Parathyroid adenoma (tissue), 2 donors: Measurements from ENCODE around the gene DCLK1.

ENCODE experiments used
- H2AFZ ChIP-seq: fragments of 300-600 bp; sonication (generic); one replicate; pipeline ENCODE4 v1.7.0; 2017; ENCODE audit warnings: antibody characterized with exemption, mild to moderate bottlenecking
- H3K27ac ChIP-seq: fragments of 300-600 bp; sonication (generic); one replicate; pipeline ENCODE4 v1.7.0; 2017
- H3K27me3 ChIP-seq: fragments of 300-600 bp; sonication (generic); one replicate; pipeline ENCODE4 v1.7.0; 2017; ENCODE audit warnings: low read length; ENCODE audit not compliant: control insufficient read depth, insufficient read depth
- H3K36me3 ChIP-seq: fragments of 300-600 bp; sonication (generic); one replicate; pipeline ENCODE4 v1.7.0; 2017; ENCODE audit warnings: low read length; ENCODE audit not compliant: control insufficient read depth, insufficient read depth
- H3K4me1 ChIP-seq: fragments of 300-600 bp; sonication (generic); one replicate; pipeline ENCODE4 v1.7.0; 2017; ENCODE audit warnings: control low read depth
- H3K4me2 ChIP-seq: fragments of 300-600 bp; sonication (generic); one replicate; pipeline ENCODE4 v1.7.0; 2017; ENCODE audit warnings: low read length
- H3K4me3 ChIP-seq: fragments of 300-600 bp; sonication (generic); one replicate; pipeline ENCODE4 v1.7.0; 2017; ENCODE audit warnings: low read depth, low read length
- H3K79me2 ChIP-seq: fragments of 300-600 bp; sonication (generic); one replicate; pipeline ENCODE4 v1.7.0; 2017; ENCODE audit warnings: control low read depth
- H3K9ac ChIP-seq: fragments of 300-600 bp; sonication (generic); one replicate; pipeline ENCODE4 v1.7.0; 2017; ENCODE audit warnings: mild to moderate bottlenecking
- H3K9me3 ChIP-seq: fragments of 300-600 bp; sonication (generic); one replicate; pipeline ENCODE4 v1.7.0; 2017; ENCODE audit warnings: low read length; ENCODE audit not compliant: control insufficient read depth
- TF ChIP-seq, protein P1 (sequence below): fragments of 300-600 bp; sonication (generic); IDR thresholded peaks from one replicate; pipeline ENCODE4 v1.7.0; 2017; ENCODE audit warnings: antibody characterized with exemption, mild to moderate bottlenecking
- donor health status: primary hyperparathyroidism.

DCLK1 gene

DNA sequence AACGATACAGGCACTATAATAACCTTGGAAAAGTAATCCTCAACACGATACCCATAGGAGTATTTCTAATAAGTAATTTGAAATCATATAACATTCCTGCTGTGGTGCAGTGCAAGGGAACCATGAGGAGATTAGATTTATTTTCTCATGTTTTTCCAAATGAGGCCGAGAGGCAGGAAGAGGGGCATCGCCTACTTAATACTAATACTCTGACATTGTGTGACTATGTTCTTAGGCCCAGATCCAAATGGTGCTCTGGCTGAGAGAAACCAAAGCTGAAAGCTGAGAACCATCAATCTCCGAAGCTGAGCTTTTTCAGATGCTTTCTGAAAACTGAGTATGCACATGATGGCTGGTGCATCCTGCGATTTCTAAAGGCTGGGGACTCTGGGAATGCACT is 406.7 kb downstream of the DCLK1 start:
- Histone ChIP-seq H3K36me3 (no peaks in the 10 kb centered on the region), H3K9ac (no peak overlapping the region), H3K9me3 (no peaks in the 10 kb centered on the region), H3K27me3 (no peaks in the 10 kb centered on the region), H3K4me1 (no peaks in the 10 kb centered on the region), H3K27ac (no peak overlapping the region), H3K4me2 (no peak overlapping the region), H2AFZ (no peak overlapping the region), H3K4me3 (no peak overlapping the region), H3K79me2 (no peaks in the 10 kb centered on the region)
- TF ChIP-seq, protein P1, sequence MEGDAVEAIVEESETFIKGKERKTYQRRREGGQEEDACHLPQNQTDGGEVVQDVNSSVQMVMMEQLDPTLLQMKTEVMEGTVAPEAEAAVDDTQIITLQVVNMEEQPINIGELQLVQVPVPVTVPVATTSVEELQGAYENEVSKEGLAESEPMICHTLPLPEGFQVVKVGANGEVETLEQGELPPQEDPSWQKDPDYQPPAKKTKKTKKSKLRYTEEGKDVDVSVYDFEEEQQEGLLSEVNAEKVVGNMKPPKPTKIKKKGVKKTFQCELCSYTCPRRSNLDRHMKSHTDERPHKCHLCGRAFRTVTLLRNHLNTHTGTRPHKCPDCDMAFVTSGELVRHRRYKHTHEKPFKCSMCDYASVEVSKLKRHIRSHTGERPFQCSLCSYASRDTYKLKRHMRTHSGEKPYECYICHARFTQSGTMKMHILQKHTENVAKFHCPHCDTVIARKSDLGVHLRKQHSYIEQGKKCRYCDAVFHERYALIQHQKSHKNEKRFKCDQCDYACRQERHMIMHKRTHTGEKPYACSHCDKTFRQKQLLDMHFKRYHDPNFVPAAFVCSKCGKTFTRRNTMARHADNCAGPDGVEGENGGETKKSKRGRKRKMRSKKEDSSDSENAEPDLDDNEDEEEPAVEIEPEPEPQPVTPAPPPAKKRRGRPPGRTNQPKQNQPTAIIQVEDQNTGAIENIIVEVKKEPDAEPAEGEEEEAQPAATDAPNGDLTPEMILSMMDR, result no peak

DNA sequence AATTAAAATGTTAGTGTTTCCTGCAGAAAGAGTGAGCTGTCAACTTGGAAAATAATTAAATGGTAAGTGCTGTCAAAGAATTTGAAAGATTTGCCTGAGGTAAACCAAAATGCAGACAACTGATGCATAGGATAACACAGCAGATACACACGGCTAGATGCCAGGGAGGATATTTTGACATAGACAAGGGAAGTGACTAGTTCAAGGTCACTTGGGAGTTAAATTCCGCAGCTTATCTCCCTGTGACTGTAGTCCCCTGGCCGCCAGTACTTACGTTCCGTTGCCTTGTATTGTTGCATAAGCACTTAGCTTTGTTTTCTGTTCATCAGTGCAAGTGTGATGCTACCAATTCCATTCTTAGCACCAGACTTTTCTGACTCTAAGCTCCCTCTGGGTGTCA is 407.4 kb downstream of the DCLK1 start:
- Histone ChIP-seq H3K9ac (no peak overlapping the region), H3K9me3 (no peaks in the 10 kb centered on the region), H3K4me2 (no peak overlapping the region), H3K27me3 (no peaks in the 10 kb centered on the region), H3K79me2 (no peaks in the 10 kb centered on the region), H2AFZ (no peak overlapping the region), H3K4me3 (no peak overlapping the region), H3K36me3 (no peaks in the 10 kb centered on the region), H3K27ac (no peak overlapping the region), H3K4me1 (no peaks in the 10 kb centered on the region)
- TF ChIP-seq, protein P1, result no peak

DNA sequence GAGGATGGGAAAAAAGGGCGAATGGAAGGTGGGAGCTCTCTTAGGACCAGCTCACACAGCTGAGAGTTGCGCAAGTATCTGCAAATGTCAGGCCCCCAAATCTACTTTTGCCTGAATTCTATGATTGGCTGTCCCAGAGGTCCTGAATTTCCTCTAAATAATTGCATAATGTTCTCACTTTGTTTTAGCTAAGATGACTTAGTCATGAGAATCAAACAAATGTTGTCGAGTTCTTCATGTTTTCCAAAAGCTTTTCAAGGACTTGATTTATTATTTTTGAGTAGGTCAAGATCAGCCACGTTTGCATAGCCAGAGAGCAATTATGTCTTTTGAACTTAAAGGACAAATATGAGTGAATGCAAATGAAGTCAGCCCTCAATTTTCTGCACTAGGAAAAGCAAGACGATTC is 408.1 kb downstream of the DCLK1 start:
- H3K4me2 ChIP-seq, result no peak overlapping the region
- no peak overlapping the region for H3K9ac ChIP-seq
- H3K4me3 ChIP-seq, result no peak overlapping the region
- H3K27me3 ChIP-seq, result no peaks in the 10 kb centered on the region
- no peaks in the 10 kb centered on the region for H3K4me1 ChIP-seq
- no peaks in the 10 kb centered on the region for H3K9me3 ChIP-seq
- H3K27ac ChIP-seq, result no peak overlapping the region
- H3K79me2 ChIP-seq, result no peaks in the 10 kb centered on the region
- TF ChIP-seq, protein P1, result no peak
- H3K36me3 ChIP-seq, result no peaks in the 10 kb centered on the region
- H2AFZ ChIP-seq, result no peak overlapping the region

DNA sequence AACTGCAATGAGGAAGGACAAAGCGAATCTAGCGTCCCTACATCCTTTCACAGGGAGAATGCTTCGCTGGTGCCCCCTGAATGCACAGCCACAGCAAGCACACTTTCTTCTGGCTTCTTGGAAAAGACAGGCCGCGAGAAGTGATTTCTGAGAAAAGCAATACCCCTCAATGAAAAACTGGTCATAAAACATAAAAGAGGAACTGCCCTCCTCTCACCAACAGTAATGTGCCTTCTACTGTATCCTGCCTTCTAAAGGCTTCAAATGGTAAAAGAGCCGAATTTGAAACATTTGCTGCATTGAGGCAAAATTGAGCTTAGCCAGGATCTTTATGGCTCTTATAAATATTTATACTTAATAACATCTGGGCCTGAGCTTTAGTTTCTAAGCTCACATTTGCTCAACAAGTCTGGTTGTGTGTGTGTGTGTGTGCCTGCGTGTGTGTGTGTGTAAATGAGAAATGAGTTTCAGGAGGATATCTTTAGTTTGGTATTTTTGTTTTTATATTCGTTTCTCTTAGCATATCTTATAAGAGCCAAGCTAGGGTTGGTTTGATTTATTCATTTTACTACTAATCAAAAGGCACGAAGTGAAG is 408.6 kb downstream of the DCLK1 start:
- Histone ChIP-seq H3K79me2 (no peaks in the 10 kb centered on the region), H3K36me3 (no peaks in the 10 kb centered on the region), H2AFZ (no peak overlapping the region), H3K9me3 (no peaks in the 10 kb centered on the region), H3K9ac (no peak overlapping the region), H3K27ac (no peak overlapping the region), H3K27me3 (no peaks in the 10 kb centered on the region), H3K4me1 (no peaks in the 10 kb centered on the region), H3K4me3 (no peak overlapping the region), H3K4me2 (no peak overlapping the region)
- TF ChIP-seq, protein P1, result no peak
